Measurements from ENCODE around the gene ANKRD66. TPM values are rescaled to one million over a fixed set of nuclear protein-coding genes. Genes with fewer than 3 reads are reported as not detected.

Gene ANKRD66
- total and polyA plus RNA-seq, 2 of the 4 experiments (the other 2 are of a cell fraction), result not detected

- ChIA-PET CTCF (no interaction called here), POLR2A (ENCODE audit: unreplicated experiment) (interaction anchor here (0.6 kb wide), 1 partner anchor 37 kb away, joined by 5 read pairs; no protein-coding TSS in a partner anchor)
- DNase-seq, result no peak
- WGBS, 2 experiments (ENCODE audit: extremely low coverage in 2 of 2, insufficient read length in 1 of 2), result no CpG with 5 or more reads among the region's 2 CpGs
- ATAC-seq (ENCODE audit: low read depth), result no peak
- no peak overlapping the region for H4K91ac ChIP-seq (ENCODE audit: insufficient read depth, low read depth, low read length)
- H2BK5ac ChIP-seq (ENCODE audit: low read depth, low read length, poor library complexity, severe bottlenecking), result no peak overlapping the region
- no peaks in the 10 kb centered on the region for H3K9me3 ChIP-seq (ENCODE audit: control insufficient read depth, insufficient read depth, low read length)
- no peaks in the 10 kb centered on the region for H3K9me1 ChIP-seq (ENCODE audit: insufficient read depth, low read length)
- H2BK20ac ChIP-seq (ENCODE audit: low read depth, low read length), result no peak overlapping the region
- H3K27me3 ChIP-seq (ENCODE audit: control insufficient read depth, insufficient read depth, low read length), result no peaks in the 10 kb centered on the region
- no peak overlapping the region for H4K8ac ChIP-seq (ENCODE audit: low read depth in 2 of 2, low read length in 2 of 2)
- H3K79me1 ChIP-seq (ENCODE audit: low read depth in 1 of 2, low read length in 2 of 2), result no peaks in the 10 kb centered on the region
- no peak overlapping the region for H3K23ac ChIP-seq (ENCODE audit: low read depth, low read length)
- no peak overlapping the region for H2AK9ac ChIP-seq (replicated peaks; ENCODE audit: low read depth, low read length, poor library complexity)
- BruUV-seq (replicated peaks), result no TSS peak
- H4K5ac ChIP-seq (ENCODE audit: low read depth, low read length), result no peak overlapping the region
- H3K36me3 ChIP-seq (ENCODE audit: control insufficient read depth, insufficient read depth, low read length), result no peaks in the 10 kb centered on the region
- no peak overlapping the region for H2AK5ac ChIP-seq (ENCODE audit: low read depth, low read length)
- H3K9ac ChIP-seq (ENCODE audit: low read depth, low read length), result no peak overlapping the region
- no peak overlapping the region for H3K18ac ChIP-seq (ENCODE audit: low read depth, low read length)
- dilution Hi-C loops (cut with HindIII; ENCODE audit: low sequenced_read_pairs, unreplicated experiment) (no loop called here), intact Hi-C loops (cut with micrococcal nuclease) (no loop called here), in situ Hi-C loops (cut with MboI; ENCODE audit: low sequenced_read_pairs) (no loop called here)
- H3K4me2 ChIP-seq (ENCODE audit: low read depth, low read length), result no peak overlapping the region
- H3K14ac ChIP-seq (replicated peaks; ENCODE audit: low read depth, low read length), result no peak overlapping the region
- no peak overlapping the region for H3K4ac ChIP-seq (ENCODE audit: low read depth, low read length)
- no peaks in the 10 kb centered on the region for H3K4me1 ChIP-seq (ENCODE audit: control insufficient read depth, insufficient read depth, low read length)
- no peak overlapping the region for H2BK120ac ChIP-seq (ENCODE audit: low read depth, low read length)
- TF ChIP-seq CHD1 (IDR thresholded peaks at IDR 0.05; ENCODE audit: low read depth, low read length) (no peak), RFX5 (IDR thresholded peaks at IDR 0.05; ENCODE audit: low read depth, low read length) (no peak), NFE2L2 (IDR thresholded peaks at IDR 0.05; ENCODE audit: low read depth, low read length) (no peak), MAFK (IDR thresholded peaks at IDR 0.05; ENCODE audit: low read depth, low read length) (no peak), RAD21 (IDR thresholded peaks at IDR 0.05; ENCODE audit: low read length) (no peak), MAZ (IDR thresholded peaks at IDR 0.05; ENCODE audit: borderline replicate concordance, low read depth, low read length) (no peak), CEBPB (IDR thresholded peaks at IDR 0.05; ENCODE audit: low read depth, low read length) (no peak), MXI1 (IDR thresholded peaks at IDR 0.05; ENCODE audit: borderline replicate concordance, low read depth, low read length) (no peak)
- H2AFZ ChIP-seq (replicated peaks; ENCODE audit: low read length, poor library complexity), result no peak overlapping the region
- no peak overlapping the region for H2BK15ac ChIP-seq (ENCODE audit: low read depth, low read length)
- H3K56ac ChIP-seq (ENCODE audit: extremely low read depth, insufficient read depth, low read length), result no peak overlapping the region
- H3K27ac ChIP-seq (ENCODE audit: insufficient read depth, low read length), result no peak overlapping the region
- H4K20me1 ChIP-seq (ENCODE audit: insufficient read depth, low read length), result no peaks in the 10 kb centered on the region
- no peak overlapping the region for H3K4me3 ChIP-seq (ENCODE audit: insufficient read depth, low read depth, low read length)
These were observed 760 bp upstream of the ANKRD66 start for GRCh38 chr6:46745973-46746372.
